A549 (cell line): ENCODE measurements around the gene MAP3K14.

Experiments used
- CTCF ChIP-seq: fragments of >200 bp; sonication (Bioruptor Twin); formaldehyde crosslinking; IDR thresholded peaks from 3 replicates; pipeline ENCODE4 v1.5.1; 2016
- EHMT2 ChIP-seq: fragments of 200-600 bp; sonication (generic); IDR thresholded peaks from 2 replicates; pipeline ENCODE4 v1.6.1; 2016; ENCODE audit warnings: antibody characterized with exemption, low read depth, mild to moderate bottlenecking, moderate library complexity
- HOXA7 ChIP-seq: fragments of 250-450 bp; sonication (Bioruptor Pico); IDR thresholded peaks from 2 replicates; pipeline ENCODE4 v1.5.0; 2020; ENCODE audit warnings: mild to moderate bottlenecking, moderate library complexity
- POLR2A ChIP-seq: IDR thresholded peaks from 2 replicates; pipeline ENCODE4 v1.6.1; 2012; ENCODE audit warnings: mild to moderate bottlenecking, low read length
- SMC3 ChIP-seq: fragments of >200 bp; sonication (Bioruptor Twin); formaldehyde crosslinking; IDR thresholded peaks from 3 replicates; pipeline ENCODE4 v1.6.1; 2018; ENCODE audit warnings: inconsistent platforms
- USF2 ChIP-seq: fragments of 450-650 bp; IDR thresholded peaks from 2 replicates; pipeline ENCODE4 v1.6.1; 2014; ENCODE audit warnings: antibody characterized with exemption

- TF ChIP-seq CTCF (no peak), USF2 (no peak), POLR2A (no peak), EHMT2 (no peak), HOXA7 (CRISPR knock-in tag) (no peak), SMC3 (no peak)
Measured at GRCh38 chr17:45322168-45322567, 5.3 kb upstream of the MAP3K14 start.
